Right lobe of liver (tissue), 6 donors: Measurements from ENCODE around the gene STN1. TPM values are rescaled to one million over a fixed set of nuclear protein-coding genes. Genes with fewer than 3 reads are reported as not detected.

ENCODE experiments used
- ATAC-seq, 4 donors: fragments of 200-7000 bp; cut with Tn5 transposase; one replicate each; pipeline ENCODE4 v1.9.1; 2020; ENCODE audit warnings: mild to moderate bottlenecking in 4 of 4, moderate library complexity in 4 of 4
- DNase-seq, 3 donors: peaks; one replicate each; pipeline ENCODE4 v3.0.0-alpha.2; 2020
- H3K27ac ChIP-seq, 3 donors: fragments of 200-600 bp; one replicate each; pipeline ENCODE4 v1.8.0; 2022
- H3K27me3 ChIP-seq, 2 donors: fragments of 200-600 bp; one replicate each; pipeline ENCODE4 v1.8.0; 2022
- H3K36me3 ChIP-seq, 4 donors: fragments of 200-600 bp; sonication (generic) in 1 of 4; one replicate each; pipeline versions ENCODE4 v1.5.1 to v1.8.0; 2017 to 2022; ENCODE audit warnings: control low read depth in 1 of 4
- H3K4me1 ChIP-seq, 4 donors: fragments of 200-600 bp; sonication (generic) in 1 of 4; one replicate each; pipeline versions ENCODE4 v1.5.1 to v1.8.0; 2017 to 2022; ENCODE audit warnings: control low read depth in 1 of 4
- H3K4me3 ChIP-seq, 3 donors: fragments of 200-600 bp; one replicate each; pipeline ENCODE4 v1.8.0; 2022
- H3K9me3 ChIP-seq, 4 donors: fragments of 200-600 bp; sonication (generic) in 1 of 4; one replicate each; pipeline versions ENCODE4 v1.5.1 to v1.8.0; 2017 to 2022; ENCODE audit warnings: control low read depth in 1 of 4
- POLR2A ChIP-seq: fragments of 450-650 bp; IDR thresholded peaks from one replicate; pipeline ENCODE4 v1.6.1; 2017; ENCODE audit warnings: antibody characterized with exemption, mild to moderate bottlenecking
- WGBS: methylation state at CpG from one replicate; pipeline ENCODE4 v1.1.6; 2018; ENCODE audit warnings: low coverage, low lambda C conversion rate; ENCODE audit not compliant: insufficient coverage; ENCODE audit errors: missing lambda C conversion rate; 5-methylcytosine and 5-hydroxymethylcytosine counted together
- intact Hi-C, 2 donors: fragments of 100-400 bp; cut with DNase I; formaldehyde crosslinking; loops; one replicate each; pipeline versions ENCODE4 v1.11.2 to v1.14.1; 2022
- total RNA-seq, 6 experiments: library from RNA; depleted of rRNA in 2 of 6; stranded (reverse); fragments of >200 nt in 2 of 6; fragmentation: NEBNext Ultra II Directional in 3 of 6; extraction: Animal tissue kit (Norgen Biotek cat#: 25700) in 3 of 6; gene quantifications; one replicate each; pipeline versions ENCODE4 v1.1.0 to v1.2.4, GENCODE V29; 2016 to 2023
- TF ChIP-seq, protein P1 (sequence below), 4 donors: fragments of 200-600 bp in 3 of 4; fragments of 450-650 bp in 1 of 4; IDR thresholded peaks; one replicate each; pipeline versions ENCODE4 v1.5.1 to v1.8.0; 2016 to 2022; ENCODE audit warnings: antibody characterized with exemption in 4 of 4, mild to moderate bottlenecking in 2 of 4
- donor health status: DM: no; HTN: yes; CAD: no.
- donor health status: DM: no; HTN: no; CAD: no.
- donor health status: DM: no; HTN: no; CAD: no.
- donor health status: DM: no; HTN: yes; CAD: no.
- donor health status: DM: no; HTN: yes; CAD: no.

The STN1 gene
- total RNA-seq, 6 experiments from 2014 or later = 6.1 to 13.3 (median 6.6) TPM

- no peak for ATAC-seq
- TF ChIP-seq, protein P1, sequence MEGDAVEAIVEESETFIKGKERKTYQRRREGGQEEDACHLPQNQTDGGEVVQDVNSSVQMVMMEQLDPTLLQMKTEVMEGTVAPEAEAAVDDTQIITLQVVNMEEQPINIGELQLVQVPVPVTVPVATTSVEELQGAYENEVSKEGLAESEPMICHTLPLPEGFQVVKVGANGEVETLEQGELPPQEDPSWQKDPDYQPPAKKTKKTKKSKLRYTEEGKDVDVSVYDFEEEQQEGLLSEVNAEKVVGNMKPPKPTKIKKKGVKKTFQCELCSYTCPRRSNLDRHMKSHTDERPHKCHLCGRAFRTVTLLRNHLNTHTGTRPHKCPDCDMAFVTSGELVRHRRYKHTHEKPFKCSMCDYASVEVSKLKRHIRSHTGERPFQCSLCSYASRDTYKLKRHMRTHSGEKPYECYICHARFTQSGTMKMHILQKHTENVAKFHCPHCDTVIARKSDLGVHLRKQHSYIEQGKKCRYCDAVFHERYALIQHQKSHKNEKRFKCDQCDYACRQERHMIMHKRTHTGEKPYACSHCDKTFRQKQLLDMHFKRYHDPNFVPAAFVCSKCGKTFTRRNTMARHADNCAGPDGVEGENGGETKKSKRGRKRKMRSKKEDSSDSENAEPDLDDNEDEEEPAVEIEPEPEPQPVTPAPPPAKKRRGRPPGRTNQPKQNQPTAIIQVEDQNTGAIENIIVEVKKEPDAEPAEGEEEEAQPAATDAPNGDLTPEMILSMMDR (IDR thresholded peaks at IDR 0.05) = no peak
- TF ChIP-seq POLR2A = no peak
- no peaks in the 10 kb centered on the region for H3K9me3 ChIP-seq
- H3K36me3 ChIP-seq = no peaks in the 10 kb centered on the region
- no peak for DNase-seq
- H3K4me1 ChIP-seq = no peaks in the 10 kb centered on the region
- 80% methylated on average over 2 of the region's 2 CpGs for WGBS
- no peak overlapping the region for H3K4me3 ChIP-seq
- intact Hi-C loops = no loop called here
- no peak overlapping the region for H3K27ac ChIP-seq
- no peaks in the 10 kb centered on the region for H3K27me3 ChIP-seq
These were observed 8.8 kb upstream of the STN1 start for GRCh38 chr10:103926722-103927319.

GRCh38 chr10:103925591-103925990 lies 7.6 kb upstream of the STN1 start:
- no peak for TF ChIP-seq POLR2A
- TF ChIP-seq, protein P1 (IDR thresholded peaks at IDR 0.05) = no peak
- Histone ChIP-seq H3K27me3 (no peaks in the 10 kb centered on the region), H3K4me3 (no peak overlapping the region), H3K9me3 (no peaks in the 10 kb centered on the region), H3K4me1 (no peaks in the 10 kb centered on the region), H3K27ac (no peak overlapping the region), H3K36me3 (no peaks in the 10 kb centered on the region)
- intact Hi-C loops = no loop called here
- DNase-seq (no peak), ATAC-seq (no peak)
- 91% methylated on average over 1 of the region's 1 CpG for WGBS

DNA sequence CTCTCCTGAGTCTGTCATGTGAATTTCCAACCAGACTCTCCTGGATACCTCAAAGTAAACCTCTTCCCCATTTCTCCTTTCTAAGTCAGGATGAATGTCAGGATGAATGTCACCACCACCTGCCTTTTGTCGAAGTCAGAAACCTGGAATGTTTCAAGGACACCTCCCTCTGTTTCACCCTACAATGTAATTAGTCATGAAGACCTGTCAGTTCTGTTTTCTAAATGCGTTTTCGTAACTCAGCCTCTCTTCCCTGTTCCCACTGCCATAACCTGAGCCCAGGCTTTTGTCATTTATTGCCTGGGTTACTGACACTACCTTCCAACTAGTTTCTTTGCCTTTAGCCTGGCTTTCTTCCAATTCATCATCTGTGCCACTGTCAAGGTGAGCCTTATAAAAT lies 5.5 kb upstream of the STN1 start:
- Histone ChIP-seq H3K4me3 (no peak overlapping the region), H3K9me3 (no peaks in the 10 kb centered on the region), H3K27ac (no peak overlapping the region), H3K4me1 (peaks cover 0 to 5% (median 0%) of the 10 kb centered on the region in 4 donors), H3K36me3 (no peaks in the 10 kb centered on the region), H3K27me3 (no peaks in the 10 kb centered on the region)
- intact Hi-C loops = no loop called here
- no peak for TF ChIP-seq POLR2A
- TF ChIP-seq, protein P1 (IDR thresholded peaks at IDR 0.05) = no peak
- ATAC-seq (no peak), DNase-seq (no peak)
- WGBS = 67% methylated on average over 3 of the region's 3 CpGs

DNA sequence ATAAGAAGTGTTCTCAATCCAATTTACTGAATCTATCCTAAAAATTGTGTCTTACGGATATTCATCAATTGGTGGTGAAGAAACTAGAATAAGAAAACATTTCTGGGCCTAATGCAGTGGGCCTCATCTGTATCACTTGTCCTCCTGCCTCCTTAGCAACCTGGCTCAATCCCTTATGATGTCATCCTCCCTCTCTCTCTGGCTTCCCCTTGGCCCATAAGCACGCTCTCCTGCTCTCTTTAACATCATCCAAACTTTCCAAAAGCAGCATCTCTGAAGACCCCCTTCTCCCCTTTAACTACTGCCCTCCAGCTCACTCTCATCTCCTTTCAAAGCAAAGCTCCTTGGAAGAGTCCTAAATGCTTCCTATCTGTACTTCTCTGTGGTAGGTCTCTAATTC lies 4.7 kb upstream of the STN1 start:
- H3K4me3 ChIP-seq = no peak overlapping the region
- intact Hi-C loops = no loop called here
- no peaks in the 10 kb centered on the region for H3K36me3 ChIP-seq
- ATAC-seq (no peak), DNase-seq (no peak)
- no peaks in the 10 kb centered on the region for H3K9me3 ChIP-seq
- WGBS = 91% methylated on average over 2 of the region's 2 CpGs
- H3K27ac ChIP-seq = no peak overlapping the region
- H3K4me1 ChIP-seq = peaks cover 0 to 6% (median 0%) of the 10 kb centered on the region in 4 donors
- H3K27me3 ChIP-seq = no peaks in the 10 kb centered on the region
- TF ChIP-seq, protein P1 (IDR thresholded peaks at IDR 0.05) = no peak
- TF ChIP-seq POLR2A = no peak
